SK-N-SH (cell line): ENCODE results near the gene MSANTD3. TPM values are rescaled to one million over a fixed set of nuclear protein-coding genes. Genes with fewer than 3 reads are reported as not detected.

Source experiments
- CHD2 ChIP-seq: fragments of 150-350 bp; IDR thresholded peaks from 2 replicates; pipeline ENCODE4 v1.6.1; 2018; ENCODE audit warnings: low read length; ENCODE audit not compliant: partially characterized antibody
- EP300 ChIP-seq, 2 experiments: IDR thresholded peaks; 2 replicates each; pipeline versions ENCODE4 v1.4.0 to v1.6.1; 2012; ENCODE audit warnings: borderline replicate concordance in 1 of 2, low read depth in 1 of 2, low read length in 1 of 2
- RCOR1 ChIP-seq: fragments of 150-350 bp; IDR thresholded peaks from 2 replicates; pipeline ENCODE4 v1.6.1; 2017; ENCODE audit warnings: antibody characterized with exemption, low read length
- YY1 ChIP-seq: IDR thresholded peaks from 2 replicates; pipeline ENCODE4 v1.4.0; 2012; ENCODE audit warnings: low read depth, mild to moderate bottlenecking
- polyA plus RNA-seq, 3 experiments: library from polyadenylated mRNA; depleted of rRNA; stranded (reverse); fragments of >200 nt; gene quantifications; 2 replicates each; pipeline ENCODE4 v1.2.3, GENCODE V29; 2012

Gene MSANTD3
- polyA plus RNA-seq, 1 of the 3 experiments (the other 2 are of a cell fraction), result 48.3 TPM

- TF ChIP-seq YY1, result no peak
- TF ChIP-seq RCOR1, result no peak
- TF ChIP-seq CHD2, result no peak
- no peak for TF ChIP-seq EP300 (IDR thresholded peaks at IDR 0.05; ENCODE audit: borderline replicate concordance in 1 of 2, low read depth in 1 of 2, low read length in 1 of 2)
- TF ChIP-seq, all 33 proteins: peak for 0
These were observed 72.9 kb downstream of the MSANTD3 start (continued) for GRCh38 chr9:100499866-100500265.

Other genes with a start within 250 kb of the MSANTD3 start
- gene TEX10, start 74.2 kb upstream of the MSANTD3 start, polyA plus RNA-seq (2012; rRNA removed), result 12.7 and 16.7 TPM in 2 replicates
- 2.1 and 2.5 TPM in 2 replicates for gene TMEFF1, start 46.0 kb downstream of the MSANTD3 start, polyA plus RNA-seq (2012; rRNA removed)
- gene CAVIN4, start 150.9 kb downstream of the MSANTD3 start, polyA plus RNA-seq (2012; rRNA removed), result 0.54 and 0.73 TPM in 2 replicates